Measurements from ENCODE around the gene SLC39A12.
A peak's percentile ranks its signal among the peaks of the same experiment; 100 is the strongest.

The SLC39A12 gene

DNA sequence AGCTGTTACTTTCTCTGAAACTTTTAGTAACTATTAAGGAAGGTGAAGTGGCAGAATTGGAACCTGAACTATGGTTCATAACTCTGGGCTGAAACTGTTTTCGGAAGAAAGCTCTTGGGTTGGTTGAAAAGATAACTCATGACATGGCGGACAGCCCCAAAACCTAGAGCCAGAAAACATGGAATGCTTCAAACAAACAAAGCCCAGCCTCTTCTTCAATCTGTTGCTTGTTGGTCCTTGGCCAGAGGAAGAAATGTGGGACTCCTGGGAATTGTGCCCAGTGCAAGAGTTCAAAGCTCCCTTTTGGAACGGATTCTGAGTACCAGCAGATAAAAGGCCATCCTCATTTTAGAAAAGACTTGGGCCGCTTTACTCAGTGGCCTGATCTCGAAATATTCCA is 135.6 kb downstream of the SLC39A12 start:
- TF ChIP-seq CTCF (IDR thresholded peaks at IDR 0.05; ENCODE audit: low read depth, low read length), result no peak
- DNase-seq (ENCODE audit: low read depth in 2 of 2), result peak in 1 of 2 donors; percentile 58
- no peak overlapping the region for H3K4me3 ChIP-seq (replicated peaks in 1 of 2; ENCODE audit: low read depth in 2 of 2, low read length in 2 of 2)

Data from cardiac fibroblast (primary cell).